Stromal cell of bone marrow (primary cell): ENCODE results near the gene ITGA11.
"Not testable (repeated sequence)": the region's sequence is repeated elsewhere in the genome, so short reads cannot be mapped to it uniquely, and the experiment has no call there.

Experiments used
- DNase-seq: peaks from one replicate; pipeline ENCODE4 v3.0.0-alpha.2; 2012; ENCODE audit warnings: low read depth

Gene ITGA11

GRCh38 chr15:68425428-68426060, 6.4 kb downstream of the ITGA11 start:
- DNase-seq = peak; percentile 67

- no peak for DNase-seq
Measured at GRCh38 chr15:68424754-68425390, 7.1 kb downstream of the ITGA11 start.

- no peak for DNase-seq
Measured at GRCh38 chr15:68423359-68424296, 8.3 kb downstream of the ITGA11 start.

GRCh38 chr15:68422403-68423145, 9.4 kb downstream of the ITGA11 start:
- not testable (repeated sequence) for DNase-seq

- no peak for DNase-seq
Measured at GRCh38 chr15:68421798-68422402, 10.1 kb downstream of the ITGA11 start.

- DNase-seq = no peak
Measured at GRCh38 chr15:68421115-68421551, 10.8 kb downstream of the ITGA11 start.

GRCh38 chr15:68420186-68420684, 11.7 kb downstream of the ITGA11 start:
- DNase-seq = no peak

- DNase-seq = no peak
Measured at GRCh38 chr15:68419301-68420175, 12.4 kb downstream of the ITGA11 start.

- DNase-seq = no peak
Measured at GRCh38 chr15:68418611-68419161, 13.3 kb downstream of the ITGA11 start.

- no peak for DNase-seq
Measured at GRCh38 chr15:68417897-68418296, 14.1 kb downstream of the ITGA11 start.

GRCh38 chr15:68417051-68417450, 14.9 kb downstream of the ITGA11 start:
- no peak for DNase-seq

GRCh38 chr15:68416158-68416535, 15.8 kb downstream of the ITGA11 start:
- DNase-seq = no peak

- DNase-seq = no peak
Measured at GRCh38 chr15:68415501-68416157, 16.3 kb downstream of the ITGA11 start.

- DNase-seq = no peak
Measured at GRCh38 chr15:68415061-68415460, 16.9 kb downstream of the ITGA11 start.

GRCh38 chr15:68414591-68414990, 17.4 kb downstream of the ITGA11 start:
- DNase-seq = no peak

GRCh38 chr15:68414206-68414555, 17.8 kb downstream of the ITGA11 start:
- DNase-seq = no peak

- DNase-seq = no peak
Measured at GRCh38 chr15:68413363-68414205, 18.4 kb downstream of the ITGA11 start.

GRCh38 chr15:68412218-68412617, 19.7 kb downstream of the ITGA11 start:
- no peak for DNase-seq

- no peak for DNase-seq
Measured at GRCh38 chr15:68411735-68412134, 20.2 kb downstream of the ITGA11 start.
